Loucy (cell line): ENCODE results near the gene ZDHHC7.

Experiments used
- H2AFZ ChIP-seq: fragments of 200-600 bp; sonication (generic); 2 replicates; pipeline ENCODE4 v1.6.0; 2016; ENCODE audit warnings: antibody characterized with exemption, mild to moderate bottlenecking, low read length, moderate library complexity
- H3F3A ChIP-seq: fragments of 200-600 bp; 2 replicates; pipeline ENCODE4 v1.6.0; 2016; ENCODE audit warnings: antibody characterized with exemption, low read depth, mild to moderate bottlenecking
- H3K27me3 ChIP-seq: fragments of 200-600 bp; sonication (generic); 2 replicates; pipeline ENCODE4 v1.6.1; 2014; ENCODE audit warnings: low read length, mild to moderate bottlenecking; ENCODE audit not compliant: insufficient read depth, poor library complexity, severe bottlenecking
- H3K36me3 ChIP-seq: fragments of 200-600 bp; sonication (generic); 2 replicates; pipeline ENCODE4 v1.6.1; 2016; ENCODE audit warnings: low read length; ENCODE audit not compliant: insufficient read depth
- H3K4me1 ChIP-seq: fragments of 200-600 bp; sonication (generic); 2 replicates; pipeline ENCODE4 v1.5.1; 2014; ENCODE audit warnings: low read length, mild to moderate bottlenecking; ENCODE audit not compliant: insufficient read depth, poor library complexity, severe bottlenecking
- H3K4me2 ChIP-seq: fragments of 200-600 bp; sonication (generic); 2 replicates; pipeline ENCODE4 v1.6.0; 2014; ENCODE audit warnings: antibody characterized with exemption, low read length, low read depth, mild to moderate bottlenecking; ENCODE audit not compliant: poor library complexity, severe bottlenecking
- H3K4me3 ChIP-seq: fragments of 200-600 bp; sonication (generic); 2 replicates; pipeline ENCODE4 v1.5.1; 2014; ENCODE audit warnings: low read length, mild to moderate bottlenecking, mixed read lengths; ENCODE audit not compliant: poor library complexity, severe bottlenecking
- H3K79me2 ChIP-seq: fragments of 200-600 bp; sonication (generic); 2 replicates; pipeline ENCODE4 v1.6.1; 2014; ENCODE audit warnings: low read length; ENCODE audit not compliant: insufficient read depth
- H3K9ac ChIP-seq: fragments of 200-600 bp; sonication (generic); 2 replicates; pipeline ENCODE4 v1.6.0; 2014; ENCODE audit warnings: mild to moderate bottlenecking, low read depth, low read length, moderate library complexity; ENCODE audit not compliant: poor library complexity, severe bottlenecking
- H3K9me2 ChIP-seq: fragments of 200-600 bp; sonication (generic); replicated peaks from 2 replicates; pipeline ENCODE4 v1.6.1; 2016; ENCODE audit warnings: low read depth, low read length, mixed read lengths
- H3K9me3 ChIP-seq: fragments of 200-600 bp; sonication (generic); 2 replicates; pipeline ENCODE4 v1.6.1; 2014; ENCODE audit warnings: mild to moderate bottlenecking, antibody characterized with exemption, low read length, low read depth; ENCODE audit not compliant: insufficient read depth
- H4K20me1 ChIP-seq: fragments of 200-600 bp; sonication (generic); 2 replicates; pipeline ENCODE4 v1.6.0; 2014; ENCODE audit warnings: antibody characterized with exemption, low read length, mild to moderate bottlenecking; ENCODE audit not compliant: insufficient read depth, poor library complexity, severe bottlenecking
- EZH2phosphoT487 ChIP-seq: fragments of 200-600 bp; IDR thresholded peaks from 2 replicates; pipeline ENCODE4 v1.6.1; 2018; ENCODE audit warnings: antibody characterized with exemption, mild to moderate bottlenecking, moderate library complexity, borderline replicate concordance
- TF ChIP-seq, protein P1 (sequence below): fragments of 200-600 bp; sonication (generic); conservative IDR thresholded peaks from 2 replicates; pipeline ENCODE4 v1.5.1; 2014; ENCODE audit warnings: mild to moderate bottlenecking, antibody characterized with exemption, low read length

Gene ZDHHC7

DNA sequence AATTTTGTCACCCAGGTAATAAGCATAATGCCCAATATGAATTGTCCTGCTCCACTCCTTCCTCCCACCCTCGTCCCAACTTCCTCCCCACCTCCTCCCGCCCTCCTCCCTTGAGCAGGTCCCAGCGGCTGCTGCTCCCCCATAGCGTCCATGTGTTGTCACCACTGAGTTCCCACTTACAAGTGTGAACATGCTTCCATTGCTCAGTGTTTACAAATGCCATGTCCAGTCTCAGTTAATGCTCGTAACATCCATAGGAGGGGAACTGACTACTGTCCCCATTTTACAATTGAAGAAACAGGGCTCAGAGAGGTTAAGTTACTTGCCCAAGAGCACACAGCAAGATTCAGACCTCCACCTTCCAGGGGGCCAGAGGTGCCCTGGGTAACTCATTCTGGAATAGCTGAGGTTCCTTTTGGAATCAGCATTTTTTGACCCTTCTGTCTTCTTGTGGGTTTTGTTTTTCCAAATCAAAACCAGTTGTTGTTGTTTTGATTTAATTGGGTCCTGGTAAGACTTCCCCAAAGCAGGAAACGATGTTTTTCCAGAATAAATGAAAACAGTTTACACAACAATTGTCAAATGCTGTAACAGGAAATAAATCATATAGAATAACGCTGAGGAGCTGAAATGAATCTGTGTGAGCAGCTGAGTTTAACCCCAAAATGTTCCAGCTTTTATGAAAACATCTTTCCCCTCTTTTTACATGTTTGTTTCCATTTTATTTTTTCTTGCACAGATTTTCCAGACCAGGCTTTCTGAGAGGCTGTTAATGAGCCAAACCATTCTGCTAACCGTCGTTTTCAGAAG lies 73.9 kb downstream of the ZDHHC7 start:
- TF ChIP-seq EZH2phosphoT487, result no peak
- TF ChIP-seq, protein P1, sequence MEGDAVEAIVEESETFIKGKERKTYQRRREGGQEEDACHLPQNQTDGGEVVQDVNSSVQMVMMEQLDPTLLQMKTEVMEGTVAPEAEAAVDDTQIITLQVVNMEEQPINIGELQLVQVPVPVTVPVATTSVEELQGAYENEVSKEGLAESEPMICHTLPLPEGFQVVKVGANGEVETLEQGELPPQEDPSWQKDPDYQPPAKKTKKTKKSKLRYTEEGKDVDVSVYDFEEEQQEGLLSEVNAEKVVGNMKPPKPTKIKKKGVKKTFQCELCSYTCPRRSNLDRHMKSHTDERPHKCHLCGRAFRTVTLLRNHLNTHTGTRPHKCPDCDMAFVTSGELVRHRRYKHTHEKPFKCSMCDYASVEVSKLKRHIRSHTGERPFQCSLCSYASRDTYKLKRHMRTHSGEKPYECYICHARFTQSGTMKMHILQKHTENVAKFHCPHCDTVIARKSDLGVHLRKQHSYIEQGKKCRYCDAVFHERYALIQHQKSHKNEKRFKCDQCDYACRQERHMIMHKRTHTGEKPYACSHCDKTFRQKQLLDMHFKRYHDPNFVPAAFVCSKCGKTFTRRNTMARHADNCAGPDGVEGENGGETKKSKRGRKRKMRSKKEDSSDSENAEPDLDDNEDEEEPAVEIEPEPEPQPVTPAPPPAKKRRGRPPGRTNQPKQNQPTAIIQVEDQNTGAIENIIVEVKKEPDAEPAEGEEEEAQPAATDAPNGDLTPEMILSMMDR, result no peak
- Histone ChIP-seq H3K4me3 (no peak overlapping the region), H4K20me1 (no peaks in the 10 kb centered on the region), H3K9ac (no peak overlapping the region), H2AFZ (no peak overlapping the region; the same call in 1 of the 2 replicates), H3K9me3 (no peaks in the 10 kb centered on the region), H3K79me2 (no peaks in the 10 kb centered on the region), H3F3A (no peaks in the 10 kb centered on the region), H3K4me1 (no peaks in the 10 kb centered on the region), H3K27me3 (no peaks in the 10 kb centered on the region), H3K9me2 (no peaks in the 10 kb centered on the region), H3K36me3 (no peaks in the 10 kb centered on the region), H3K4me2 (no peak overlapping the region)

DNA sequence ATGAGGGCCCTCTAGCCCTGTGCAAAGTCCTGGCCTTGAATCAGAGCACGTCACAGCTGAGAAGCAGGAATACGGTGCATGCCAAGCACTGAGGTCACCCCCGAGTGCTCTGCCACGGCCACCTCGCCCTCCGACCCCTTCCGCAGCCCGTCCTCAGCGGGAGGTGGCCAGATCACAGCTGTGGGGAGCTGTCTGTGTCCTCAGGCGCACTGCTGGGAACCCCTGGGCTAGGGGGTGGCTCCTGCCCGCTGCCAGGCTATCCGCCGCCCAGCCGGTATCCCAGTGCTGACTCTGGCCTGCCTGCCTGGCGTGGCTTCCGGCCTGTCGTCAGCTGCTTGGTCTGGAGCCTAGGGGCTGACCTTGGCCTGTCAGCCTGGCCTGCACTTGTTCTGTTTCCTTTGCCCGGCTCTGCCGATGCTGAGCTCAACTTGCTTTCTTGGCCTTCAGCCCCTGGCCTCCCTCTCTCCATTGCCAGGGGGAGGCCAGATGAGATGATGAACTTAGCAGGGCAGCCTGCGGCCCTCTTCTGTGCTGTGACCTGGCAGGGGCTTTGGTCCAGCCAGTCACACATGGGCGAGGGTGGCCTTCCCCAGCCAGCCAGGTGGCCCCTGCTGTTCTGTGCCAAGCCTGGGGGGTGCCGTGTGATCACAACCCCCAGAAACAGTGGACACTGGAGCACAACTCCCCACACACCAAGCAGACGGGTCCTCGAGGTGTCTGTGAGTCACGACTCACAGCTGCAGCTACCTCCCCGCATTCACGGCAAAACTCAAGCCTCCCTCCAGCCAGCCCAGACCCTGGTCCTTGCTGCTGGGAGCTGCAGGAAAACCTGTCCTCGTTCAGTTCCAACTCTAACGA lies 77.3 kb downstream of the ZDHHC7 start:
- Histone ChIP-seq H3K9ac (no peak overlapping the region), H3K79me2 (no peaks in the 10 kb centered on the region)

DNA sequence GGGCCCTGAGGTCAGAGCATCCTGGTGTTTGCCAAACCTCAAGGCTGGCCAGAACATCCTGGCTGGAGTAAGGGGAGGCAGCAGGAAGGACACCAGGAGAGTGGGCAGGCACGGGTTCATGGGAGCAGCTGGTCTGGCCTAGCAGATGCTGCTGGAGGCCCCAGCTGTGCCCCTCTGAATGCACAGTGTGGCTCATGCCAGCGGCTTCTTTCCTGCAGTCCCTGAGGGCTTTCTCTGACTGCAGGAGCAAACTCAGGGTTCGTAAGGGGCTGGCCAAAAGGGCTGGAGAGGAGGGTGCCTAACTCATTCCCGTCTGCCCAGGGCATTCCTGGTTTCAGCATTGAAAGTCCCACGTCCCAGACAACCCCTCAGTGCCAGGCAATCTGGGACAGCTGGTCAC lies 78.7 kb downstream of the ZDHHC7 start:
- Histone ChIP-seq H3K36me3 (no peaks in the 10 kb centered on the region), H3K27me3 (no peaks in the 10 kb centered on the region), H3K4me3 (no peak overlapping the region), H2AFZ (no peak overlapping the region), H3K79me2 (no peaks in the 10 kb centered on the region), H3K9me3 (no peaks in the 10 kb centered on the region), H3K4me2 (no peak overlapping the region), H3K9ac (no peak overlapping the region), H3K4me1 (no peaks in the 10 kb centered on the region), H3K9me2 (no peaks in the 10 kb centered on the region), H3F3A (no peaks in the 10 kb centered on the region), H4K20me1 (no peaks in the 10 kb centered on the region)
- TF ChIP-seq, protein P1, result no peak
- TF ChIP-seq EZH2phosphoT487, result no peak

More for the DNA sequence above, 77.3 kb downstream of the ZDHHC7 start:
- Histone ChIP-seq H3K4me3 (no peak overlapping the region), H3F3A (no peaks in the 10 kb centered on the region), H3K4me1 (no peaks in the 10 kb centered on the region), H3K4me2 (no peak overlapping the region), H3K9me2 (no peaks in the 10 kb centered on the region), H4K20me1 (no peaks in the 10 kb centered on the region), H3K9me3 (no peaks in the 10 kb centered on the region), H3K27me3 (no peaks in the 10 kb centered on the region), H2AFZ (no peak overlapping the region), H3K36me3 (no peaks in the 10 kb centered on the region)
- TF ChIP-seq EZH2phosphoT487, result no peak
- TF ChIP-seq, protein P1, result no peak
